C4-2B (cell line): ENCODE results near the gene DENND1A.

Experiments used
- CTCF ChIP-seq: fragments of 450-650 bp; conservative IDR thresholded peaks from 2 replicates; pipeline ENCODE4 v1.5.1; 2017; ENCODE audit warnings: mild to moderate bottlenecking
- ZFX ChIP-seq: fragments of 450-650 bp; IDR thresholded peaks from 2 replicates; pipeline ENCODE4 v1.6.1; 2017

- peak; percentile 98 for TF ChIP-seq CTCF
- TF ChIP-seq ZFX, result no peak
Measured at GRCh38 chr9:123349691-123350480, 580.0 kb downstream of the DENND1A start.
